ENCODE measurements around the gene EPM2A.

Gene EPM2A

DNA sequence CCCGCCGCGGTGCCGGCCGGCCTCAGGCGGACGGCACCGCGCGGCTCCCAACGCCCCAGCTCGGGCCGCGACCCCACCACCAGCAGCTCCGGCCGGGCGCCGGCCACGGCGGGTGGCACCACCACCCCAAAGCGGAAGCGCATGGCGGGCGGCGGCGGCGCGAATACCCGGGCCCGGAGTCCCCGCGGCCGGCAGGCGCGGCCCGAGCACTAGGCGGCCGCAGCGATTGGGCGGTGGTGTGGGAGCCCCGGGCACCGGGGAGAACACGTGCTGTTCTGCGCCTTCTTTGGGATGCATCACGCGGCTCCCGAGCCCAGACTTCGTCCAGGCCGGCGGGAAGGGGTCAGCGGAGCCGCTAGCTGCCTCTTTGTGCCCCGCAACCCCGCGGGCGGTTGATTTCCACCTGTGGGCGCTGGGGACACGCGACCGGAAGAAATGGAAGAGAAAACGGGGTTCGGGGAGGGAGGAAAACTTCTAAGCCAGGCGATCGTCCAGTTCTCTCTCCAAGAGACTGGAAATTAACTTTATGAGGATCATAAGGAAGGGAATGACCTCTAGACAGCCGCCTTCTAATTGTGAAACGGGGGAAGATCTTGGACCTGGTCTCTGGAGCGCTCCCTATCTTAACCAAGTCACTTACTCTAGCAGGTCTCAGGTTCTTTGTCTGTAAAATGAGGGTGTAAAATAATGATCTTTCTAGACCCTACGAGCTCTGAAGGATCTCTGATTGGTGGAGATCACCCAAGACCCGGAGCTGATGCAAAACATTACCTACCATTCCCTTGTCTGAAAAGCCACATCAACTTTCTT lies at the start of gene EPM2A:
TSS of gene EPM2A (minus strand) at position 165 of the 810 bp plus-strand sequence. CDS start at position 143, 22 bp downstream.
- peak; percentile 94 for TF ChIP-seq ZFX (IDR thresholded peaks at IDR 0.05)
- TF ChIP-seq, protein P1, sequence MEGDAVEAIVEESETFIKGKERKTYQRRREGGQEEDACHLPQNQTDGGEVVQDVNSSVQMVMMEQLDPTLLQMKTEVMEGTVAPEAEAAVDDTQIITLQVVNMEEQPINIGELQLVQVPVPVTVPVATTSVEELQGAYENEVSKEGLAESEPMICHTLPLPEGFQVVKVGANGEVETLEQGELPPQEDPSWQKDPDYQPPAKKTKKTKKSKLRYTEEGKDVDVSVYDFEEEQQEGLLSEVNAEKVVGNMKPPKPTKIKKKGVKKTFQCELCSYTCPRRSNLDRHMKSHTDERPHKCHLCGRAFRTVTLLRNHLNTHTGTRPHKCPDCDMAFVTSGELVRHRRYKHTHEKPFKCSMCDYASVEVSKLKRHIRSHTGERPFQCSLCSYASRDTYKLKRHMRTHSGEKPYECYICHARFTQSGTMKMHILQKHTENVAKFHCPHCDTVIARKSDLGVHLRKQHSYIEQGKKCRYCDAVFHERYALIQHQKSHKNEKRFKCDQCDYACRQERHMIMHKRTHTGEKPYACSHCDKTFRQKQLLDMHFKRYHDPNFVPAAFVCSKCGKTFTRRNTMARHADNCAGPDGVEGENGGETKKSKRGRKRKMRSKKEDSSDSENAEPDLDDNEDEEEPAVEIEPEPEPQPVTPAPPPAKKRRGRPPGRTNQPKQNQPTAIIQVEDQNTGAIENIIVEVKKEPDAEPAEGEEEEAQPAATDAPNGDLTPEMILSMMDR (conservative IDR thresholded peaks at IDR 0.05): peak; percentile 6; the same call in 1 of the 2 replicates
- peak within 1 kb of the TSS; percentile 97 for H3K27ac ChIP-seq

DNA sequence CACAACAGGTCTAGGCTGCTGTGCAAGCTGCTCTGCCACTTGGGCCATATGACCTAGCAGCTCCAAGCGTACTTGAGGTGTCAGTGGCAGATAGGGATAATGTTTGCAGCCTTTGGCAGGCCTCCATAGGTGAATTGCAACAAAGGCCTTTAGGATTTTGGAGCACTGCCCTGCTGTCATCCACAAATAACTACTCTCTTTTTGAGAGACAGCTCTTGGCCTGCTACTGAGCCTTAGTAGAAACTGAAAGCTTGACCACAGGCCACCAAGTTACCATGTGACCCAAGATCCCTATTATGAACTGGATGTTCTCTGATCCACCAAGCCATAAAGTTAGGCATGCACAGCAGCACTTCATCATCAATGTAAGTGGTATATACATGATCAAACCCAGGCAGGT lies 49.4 kb upstream of the EPM2A start:
- no peak for TF ChIP-seq ZFX (IDR thresholded peaks at IDR 0.05)
- TF ChIP-seq, protein P1 (conservative IDR thresholded peaks at IDR 0.05): no peak
- H3K27ac ChIP-seq: no peak overlapping the region

DNA sequence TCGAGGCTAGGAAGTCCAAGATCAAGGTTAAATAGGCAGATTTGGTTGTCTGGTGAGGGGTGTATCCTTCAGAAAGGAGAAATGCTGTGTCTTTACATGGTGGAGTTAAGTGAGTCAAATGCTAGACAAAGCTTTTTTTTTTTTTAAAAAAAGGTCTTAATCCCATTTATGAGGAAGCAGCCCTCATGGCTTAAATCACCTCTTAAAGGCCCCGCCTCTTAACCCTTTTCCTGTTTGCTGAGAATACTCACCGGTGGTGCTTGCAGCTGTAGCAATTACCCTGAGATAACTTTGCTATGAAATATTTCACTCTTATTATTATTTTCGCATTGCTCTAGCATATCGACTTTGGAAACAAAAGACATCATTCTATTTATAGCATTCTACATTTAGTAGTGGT lies 48.5 kb upstream of the EPM2A start:
- TF ChIP-seq, protein P1 (conservative IDR thresholded peaks at IDR 0.05): no peak
- no peak for TF ChIP-seq ZFX (IDR thresholded peaks at IDR 0.05)
- H3K27ac ChIP-seq: no peak overlapping the region

DNA sequence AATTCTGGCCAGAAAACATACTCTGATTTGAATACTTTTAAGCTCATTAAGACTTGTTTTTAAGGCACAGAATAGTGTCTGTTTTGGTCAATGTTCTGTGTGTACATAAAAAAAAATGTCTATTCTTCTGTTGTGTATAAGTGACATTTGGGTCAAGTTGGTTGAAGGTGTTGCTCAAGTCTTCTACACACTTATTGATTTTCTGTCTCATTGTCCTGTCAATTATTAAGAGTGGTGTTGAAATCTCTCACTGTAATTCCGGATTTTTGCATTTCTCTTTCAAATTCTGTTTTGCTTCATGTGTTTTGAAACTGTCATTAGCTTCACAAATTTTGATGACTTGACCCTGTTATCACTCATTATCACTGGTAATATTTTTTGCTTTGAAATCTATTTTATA lies 37.5 kb upstream of the EPM2A start:
- TF ChIP-seq, protein P1 (conservative IDR thresholded peaks at IDR 0.05): no peak
- TF ChIP-seq ZFX (IDR thresholded peaks at IDR 0.05): no peak
- no peak overlapping the region for H3K27ac ChIP-seq

DNA sequence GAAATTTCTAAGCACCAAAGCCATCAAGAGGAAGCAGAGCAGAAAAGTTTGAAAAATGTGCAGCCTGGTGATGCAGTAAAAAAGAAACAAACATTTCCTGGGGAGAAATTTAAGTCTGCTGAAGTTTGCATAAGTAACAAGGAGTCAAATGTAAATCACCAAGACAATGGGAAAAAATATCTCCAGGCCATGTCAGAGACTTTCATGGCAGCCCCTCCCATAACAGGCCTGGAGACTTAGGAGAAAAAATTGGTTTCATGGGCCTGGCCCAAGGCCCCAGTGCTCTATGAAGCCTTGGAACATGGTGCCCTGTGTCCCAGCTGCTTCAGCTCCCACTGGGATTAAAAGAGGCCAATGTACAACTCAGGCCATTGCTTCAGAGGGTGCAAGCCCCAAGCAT lies 30.1 kb upstream of the EPM2A start:
- TF ChIP-seq ZFX (IDR thresholded peaks at IDR 0.05): no peak
- TF ChIP-seq, protein P1 (conservative IDR thresholded peaks at IDR 0.05): no peak
- H3K27ac ChIP-seq: no peak overlapping the region

DNA sequence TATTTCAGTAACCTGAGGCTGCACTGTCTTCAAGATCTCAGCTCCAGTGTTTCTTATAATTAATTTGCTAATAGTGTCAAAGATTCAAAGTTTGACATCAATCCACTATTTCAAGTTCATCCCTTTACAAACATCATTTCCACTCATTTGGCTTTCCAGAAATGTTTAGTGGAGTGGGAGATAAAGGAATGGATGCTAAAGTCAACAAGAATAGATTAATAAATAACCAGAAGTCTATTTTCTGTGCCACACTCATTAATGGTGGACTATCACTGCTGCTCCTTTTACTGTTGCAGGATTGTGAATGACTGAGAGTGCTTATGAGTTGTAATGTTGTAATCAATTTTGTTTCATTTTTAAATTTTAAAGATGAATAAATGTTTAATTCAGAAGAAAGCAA lies 28.4 kb upstream of the EPM2A start:
- no peak for TF ChIP-seq ZFX (IDR thresholded peaks at IDR 0.05)
- TF ChIP-seq, protein P1 (conservative IDR thresholded peaks at IDR 0.05): no peak

DNA sequence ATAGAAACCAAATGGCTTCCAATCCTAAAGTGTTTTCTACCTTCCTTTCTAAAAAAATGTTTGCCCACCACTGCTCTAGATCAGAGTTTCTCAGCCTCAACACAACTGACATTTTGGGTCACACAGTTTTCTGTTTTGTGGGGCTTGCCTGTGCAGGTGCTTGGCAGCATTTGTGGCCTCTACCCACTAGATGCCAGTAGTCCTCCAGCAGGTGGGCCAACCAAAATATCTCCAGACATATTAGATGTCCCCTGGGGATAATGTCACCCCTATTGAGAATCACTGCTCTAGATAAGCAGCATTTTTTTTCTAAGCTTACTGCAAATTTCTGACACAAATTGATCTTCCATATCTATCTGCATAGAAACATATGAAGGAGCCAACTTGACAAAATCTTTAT lies 26.3 kb upstream of the EPM2A start:
- H3K27ac ChIP-seq: no peak overlapping the region
- TF ChIP-seq ZFX (IDR thresholded peaks at IDR 0.05): no peak
- TF ChIP-seq, protein P1 (conservative IDR thresholded peaks at IDR 0.05): no peak

More for the DNA sequence above, 28.4 kb upstream of the EPM2A start:
- no peak overlapping the region for H3K27ac ChIP-seq

All from C4-2B (cell line).